Stimulated activated naive CD8-positive, alpha-beta T cell treated with anti-CD3 and anti-CD28 coated beads, Interleukin-15, Interleukin-2, amounts not matched to agents 100 U/mL and 50 U/mL, for 24 hours (primary cell): ENCODE data around the gene C1orf21.
"Not testable (repeated sequence)": the region's sequence is repeated elsewhere in the genome, so short reads cannot be mapped to it uniquely, and the experiment has no call there.

ENCODE experiments used
- ATAC-seq: fragments of 150-1000 bp; cut with Tn5 transposase; one replicate; pipeline ENCODE4 v1.10.0; 2021
- DNase-seq: peaks from one replicate; pipeline ENCODE4 v3.0.0; 2021

The C1orf21 gene

GRCh38 chr1:184604152-184604900 lies 217.5 kb downstream of the C1orf21 start:
- DNase-seq (no peak), ATAC-seq (no peak)

GRCh38 chr1:184605941-184606340 lies 219.1 kb downstream of the C1orf21 start:
- ATAC-seq (no peak), DNase-seq (no peak)

GRCh38 chr1:184606786-184607185 lies 220.0 kb downstream of the C1orf21 start:
- ATAC-seq (no peak), DNase-seq (no peak)

GRCh38 chr1:184608581-184608980 lies 221.8 kb downstream of the C1orf21 start:
- ATAC-seq (no peak), DNase-seq (no peak)

GRCh38 chr1:184608990-184609389 lies 222.2 kb downstream of the C1orf21 start:
- no peak for ATAC-seq
- no peak for DNase-seq

GRCh38 chr1:184610876-184611595 lies 224.2 kb downstream of the C1orf21 start:
- ATAC-seq (no peak), DNase-seq (no peak)

- not testable (repeated sequence) for DNase-seq, ATAC-seq
These were observed 225.4 kb downstream of the C1orf21 start for GRCh38 chr1:184612229-184612628.

GRCh38 chr1:184614667-184615066 lies 227.8 kb downstream of the C1orf21 start:
- DNase-seq, result no peak
- ATAC-seq, result no peak

GRCh38 chr1:184615301-184615700 lies 228.5 kb downstream of the C1orf21 start:
- DNase-seq, result no peak
- no peak for ATAC-seq

GRCh38 chr1:184616504-184616903 lies 229.7 kb downstream of the C1orf21 start:
- DNase-seq (no peak), ATAC-seq (no peak)

GRCh38 chr1:184617433-184618029 lies 230.7 kb downstream of the C1orf21 start:
- DNase-seq, result no peak
- no peak for ATAC-seq

GRCh38 chr1:184618851-184619250 lies 232.0 kb downstream of the C1orf21 start:
- DNase-seq (no peak), ATAC-seq (no peak)

GRCh38 chr1:184620469-184620868 lies 233.6 kb downstream of the C1orf21 start:
- ATAC-seq (no peak), DNase-seq (no peak)

- ATAC-seq (no peak), DNase-seq (no peak)
These were observed 234.4 kb downstream of the C1orf21 start for GRCh38 chr1:184621260-184621659.

- ATAC-seq, result no peak
These were observed 235.5 kb downstream of the C1orf21 start for GRCh38 chr1:184622136-184622823.

GRCh38 chr1:184623404-184623803 lies 236.6 kb downstream of the C1orf21 start:
- DNase-seq (no peak), ATAC-seq (no peak)

More at GRCh38 chr1:184622136-184622823, 235.5 kb downstream of the C1orf21 start:
- no peak for DNase-seq

GRCh38 chr1:184624051-184624450 lies 237.2 kb downstream of the C1orf21 start:
- ATAC-seq (no peak), DNase-seq (no peak)

GRCh38 chr1:184624626-184625025 lies 237.8 kb downstream of the C1orf21 start:
- DNase-seq (no peak), ATAC-seq (no peak)

- no peak for ATAC-seq
- DNase-seq, result no peak
These were observed 238.4 kb downstream of the C1orf21 start for GRCh38 chr1:184625271-184625670.

- ATAC-seq, result no peak
- no peak for DNase-seq
These were observed 239.5 kb downstream of the C1orf21 start for GRCh38 chr1:184626076-184627006.

- DNase-seq, result no peak
- ATAC-seq, result no peak
These were observed 240.1 kb downstream of the C1orf21 start for GRCh38 chr1:184627007-184627341.

GRCh38 chr1:184629266-184629665 lies 242.4 kb downstream of the C1orf21 start:
- no peak for DNase-seq

More at GRCh38 chr1:184629266-184629665, 242.4 kb downstream of the C1orf21 start:
- ATAC-seq, result no peak
